ENCODE data around the gene MEAF6. TPM values are rescaled to one million over a fixed set of nuclear protein-coding genes. Genes with fewer than 3 reads are reported as not detected.

The MEAF6 gene
- total RNA-seq, 1 donor from 2014 or later, result 77.3 TPM

GRCh38 chr1:37469386-37469785 lies 45.2 kb downstream of the MEAF6 start:
- H3K27me3 Mint-ChIP-seq (ENCODE audit: low read depth), result peaks cover 34% of the 10 kb centered on the region
- H3K27ac Mint-ChIP-seq (ENCODE audit: unreplicated experiment), result no peak overlapping the region
- TF ChIP-seq, protein P1, sequence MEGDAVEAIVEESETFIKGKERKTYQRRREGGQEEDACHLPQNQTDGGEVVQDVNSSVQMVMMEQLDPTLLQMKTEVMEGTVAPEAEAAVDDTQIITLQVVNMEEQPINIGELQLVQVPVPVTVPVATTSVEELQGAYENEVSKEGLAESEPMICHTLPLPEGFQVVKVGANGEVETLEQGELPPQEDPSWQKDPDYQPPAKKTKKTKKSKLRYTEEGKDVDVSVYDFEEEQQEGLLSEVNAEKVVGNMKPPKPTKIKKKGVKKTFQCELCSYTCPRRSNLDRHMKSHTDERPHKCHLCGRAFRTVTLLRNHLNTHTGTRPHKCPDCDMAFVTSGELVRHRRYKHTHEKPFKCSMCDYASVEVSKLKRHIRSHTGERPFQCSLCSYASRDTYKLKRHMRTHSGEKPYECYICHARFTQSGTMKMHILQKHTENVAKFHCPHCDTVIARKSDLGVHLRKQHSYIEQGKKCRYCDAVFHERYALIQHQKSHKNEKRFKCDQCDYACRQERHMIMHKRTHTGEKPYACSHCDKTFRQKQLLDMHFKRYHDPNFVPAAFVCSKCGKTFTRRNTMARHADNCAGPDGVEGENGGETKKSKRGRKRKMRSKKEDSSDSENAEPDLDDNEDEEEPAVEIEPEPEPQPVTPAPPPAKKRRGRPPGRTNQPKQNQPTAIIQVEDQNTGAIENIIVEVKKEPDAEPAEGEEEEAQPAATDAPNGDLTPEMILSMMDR (conservative IDR thresholded peaks at IDR 0.05), result no peak
- no peaks in the 10 kb centered on the region for H3K9me3 Mint-ChIP-seq
- DNase-seq (ENCODE audit: low read depth, low spot score), result no peak
- peaks cover 23% of the 10 kb centered on the region for H3K4me1 Mint-ChIP-seq
- no peak overlapping the region for H3K4me3 Mint-ChIP-seq
- no peaks in the 10 kb centered on the region for H3K36me3 Mint-ChIP-seq (ENCODE audit: low read depth)

- TF ChIP-seq, protein P1 (conservative IDR thresholded peaks at IDR 0.05), result no peak
- H3K4me3 Mint-ChIP-seq, result no peak overlapping the region
- peaks cover 15% of the 10 kb centered on the region for H3K4me1 Mint-ChIP-seq
- no peak overlapping the region for H3K27ac Mint-ChIP-seq (ENCODE audit: unreplicated experiment)
- no peaks in the 10 kb centered on the region for H3K36me3 Mint-ChIP-seq (ENCODE audit: low read depth)
- DNase-seq (ENCODE audit: low read depth, low spot score), result no peak
- H3K9me3 Mint-ChIP-seq, result no peaks in the 10 kb centered on the region
- peaks cover 24% of the 10 kb centered on the region for H3K27me3 Mint-ChIP-seq (ENCODE audit: low read depth)
Measured at GRCh38 chr1:37468037-37468436, 46.5 kb downstream of the MEAF6 start.

- Mint-ChIP-seq H3K9me3 (no peaks in the 10 kb centered on the region), H3K4me3 (no peak overlapping the region), H3K4me1 (no peaks in the 10 kb centered on the region), H3K27ac (ENCODE audit: unreplicated experiment) (no peak overlapping the region), H3K27me3 (ENCODE audit: low read depth) (peaks cover 4% of the 10 kb centered on the region), H3K36me3 (ENCODE audit: low read depth) (no peaks in the 10 kb centered on the region)
- TF ChIP-seq, protein P1 (conservative IDR thresholded peaks at IDR 0.05), result no peak
- no peak for DNase-seq (ENCODE audit: low read depth, low spot score)
Measured at GRCh38 chr1:37465593-37466517, 48.7 kb downstream of the MEAF6 start.

- DNase-seq (ENCODE audit: low read depth, low spot score), result no peak
- TF ChIP-seq, protein P1 (conservative IDR thresholded peaks at IDR 0.05), result no peak
- Mint-ChIP-seq H3K4me1 (no peaks in the 10 kb centered on the region), H3K27me3 (ENCODE audit: low read depth) (no peaks in the 10 kb centered on the region), H3K27ac (ENCODE audit: unreplicated experiment) (no peak overlapping the region), H3K36me3 (ENCODE audit: low read depth) (no peaks in the 10 kb centered on the region), H3K4me3 (no peak overlapping the region), H3K9me3 (no peaks in the 10 kb centered on the region)
Measured at GRCh38 chr1:37464443-37464842, 50.1 kb downstream of the MEAF6 start.

DNA sequence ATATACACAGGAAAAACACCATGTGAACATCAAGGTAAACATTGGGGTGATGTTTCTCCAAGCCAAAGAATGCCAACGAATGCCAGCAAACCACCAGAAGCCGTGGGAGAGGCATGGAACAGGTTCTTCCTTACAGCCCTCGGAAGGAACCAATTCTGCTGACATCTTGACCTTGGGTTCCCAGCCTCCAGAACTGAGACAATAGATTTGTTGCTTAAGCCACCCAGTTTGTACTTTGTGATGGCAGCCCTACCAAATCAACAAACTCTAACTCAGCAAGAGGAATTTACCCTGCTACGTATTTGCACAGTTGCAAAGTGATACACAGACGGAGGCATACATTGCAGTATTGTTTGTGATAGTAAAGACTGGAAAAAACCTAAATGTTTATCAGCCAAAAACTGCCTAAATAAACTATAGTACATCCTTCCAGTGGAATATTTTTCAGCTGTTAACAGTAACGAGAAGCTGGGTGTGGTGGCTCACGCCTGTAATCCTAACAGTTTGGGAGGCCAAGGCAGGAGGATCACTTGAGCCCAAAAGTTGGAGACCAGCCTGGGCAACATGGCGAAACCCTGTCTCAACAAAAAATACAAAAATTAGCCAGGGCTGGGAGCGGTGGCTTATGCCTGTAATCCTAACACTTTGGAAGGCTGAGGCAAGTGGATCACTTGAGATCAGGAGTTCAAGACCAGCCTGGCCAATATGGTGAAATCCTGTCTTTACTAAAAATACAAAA lies 52.7 kb downstream of the MEAF6 start:
- Mint-ChIP-seq H3K9me3 (no peaks in the 10 kb centered on the region), H3K27ac (ENCODE audit: unreplicated experiment) (no peak overlapping the region), H3K4me3 (no peak overlapping the region)

More for the DNA sequence above, 52.7 kb downstream of the MEAF6 start:
- no peaks in the 10 kb centered on the region for H3K36me3 Mint-ChIP-seq (ENCODE audit: low read depth)
- H3K27me3 Mint-ChIP-seq (ENCODE audit: low read depth), result no peaks in the 10 kb centered on the region
- TF ChIP-seq, protein P1 (conservative IDR thresholded peaks at IDR 0.05), result no peak
- H3K4me1 Mint-ChIP-seq, result no peaks in the 10 kb centered on the region
- no peak for DNase-seq (ENCODE audit: low read depth, low spot score)

Measured in neural crest cell (in vitro differentiated cells).